H1 (cell line): ENCODE data around the gene ACTC1.

Source experiments
- BCL11A ChIP-seq, 2 experiments: IDR thresholded peaks; one replicate each; pipeline ENCODE4 v1.6.1; 2011; ENCODE audit warnings: low read depth in 2 of 2, low read length in 2 of 2, mild to moderate bottlenecking in 2 of 2
- CTCF ChIP-seq, 3 experiments: IDR thresholded peaks; 1 replicate in 2 of 3; 2 replicates in 1 of 3; pipeline versions ENCODE4 v1.5.1 to v1.6.1; 2011; ENCODE audit warnings: low read length in 3 of 3, mild to moderate bottlenecking in 3 of 3, inconsistent platforms in 2 of 3, low read depth in 1 of 3, moderate library complexity in 1 of 3; ENCODE audit not compliant: insufficient read depth in 1 of 3; ENCODE audit errors: control extremely low read depth in 1 of 3
- EGR1 ChIP-seq: IDR thresholded peaks from 2 replicates; pipeline ENCODE4 v1.6.1; 2011; ENCODE audit warnings: low read depth, low read length, borderline replicate concordance
- EP300 ChIP-seq, 2 experiments: IDR thresholded peaks; 1 replicate in 1 of 2; 2 replicates in 1 of 2; pipeline ENCODE4 v1.6.1; 2011 to 2012; ENCODE audit warnings: low read depth in 2 of 2, low read length in 2 of 2, mild to moderate bottlenecking in 2 of 2, borderline replicate concordance in 1 of 2, inconsistent platforms in 1 of 2, moderate library complexity in 1 of 2
- MAX ChIP-seq: IDR thresholded peaks from 2 replicates; pipeline ENCODE4 v1.6.1; 2012; ENCODE audit warnings: inconsistent platforms
- ZNF274 ChIP-seq: IDR thresholded peaks from 2 replicates; pipeline ENCODE4 v1.7.0; 2012; ENCODE audit warnings: low read length, borderline replicate concordance; ENCODE audit errors: extremely low read depth

DNA sequence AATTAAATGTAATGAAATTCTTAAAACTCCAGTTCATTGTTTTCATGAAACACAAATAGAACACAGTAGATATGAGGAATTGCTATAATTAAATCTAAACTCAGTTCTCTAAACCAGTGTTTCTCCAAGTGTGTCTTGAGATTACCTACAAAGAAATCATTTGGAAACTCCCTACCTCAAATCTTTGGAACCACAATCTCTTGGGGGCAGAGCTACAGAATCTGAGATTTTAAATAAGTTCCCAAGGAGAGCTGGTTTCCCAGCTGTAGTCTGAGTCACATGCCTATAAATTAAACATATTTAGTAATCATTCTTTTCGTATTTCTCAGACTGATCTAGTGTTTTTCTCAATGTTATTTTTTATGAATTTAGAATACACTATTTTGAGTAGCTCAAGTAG, 17.0 kb upstream of the ACTC1 start:
- TF ChIP-seq BCL11A (IDR thresholded peaks at IDR 0.05; ENCODE audit: low read depth in 2 of 2, low read length in 2 of 2) = no peak
- no peak for TF ChIP-seq EP300 (IDR thresholded peaks at IDR 0.05; ENCODE audit: borderline replicate concordance in 1 of 2, low read depth in 2 of 2, low read length in 2 of 2)
- no peak for TF ChIP-seq ZNF274
- TF ChIP-seq MAX = no peak
- TF ChIP-seq CTCF (IDR thresholded peaks at IDR 0.05; ENCODE audit: control extremely low read depth in 1 of 3, insufficient read depth in 1 of 3, low read depth in 1 of 3, low read length in 3 of 3) = no peak
- TF ChIP-seq EGR1 = no peak
